NT2/D1 (cell line): ENCODE results near the gene RPL7A.

ENCODE experiments used
- DNase-seq: peaks from one replicate; pipeline ENCODE4 v3.0.0-alpha.2; 2011; ENCODE audit warnings: low read depth, low spot score
- H3K27me3 ChIP-seq: 2 replicates; pipeline ENCODE4 v1.6.0; 2011; ENCODE audit warnings: mild to moderate bottlenecking; ENCODE audit not compliant: insufficient read length, insufficient read depth
- H3K36me3 ChIP-seq: 2 replicates; pipeline ENCODE4 v1.6.1; 2011; ENCODE audit warnings: mild to moderate bottlenecking, low read length, mixed read lengths; ENCODE audit not compliant: insufficient read depth, insufficient read length
- H3K4me1 ChIP-seq: 2 replicates; pipeline ENCODE4 v1.5.1; 2011; ENCODE audit not compliant: insufficient read depth, insufficient read length
- H3K4me3 ChIP-seq: 2 replicates; pipeline ENCODE4 v1.5.1; 2011; ENCODE audit warnings: low read depth; ENCODE audit not compliant: insufficient read length
- H3K9ac ChIP-seq: 2 replicates; pipeline ENCODE4 v1.6.0; 2011; ENCODE audit warnings: low read depth; ENCODE audit not compliant: insufficient read length
- H3K9me3 ChIP-seq: 2 replicates; pipeline ENCODE4 v1.5.1; 2011; ENCODE audit warnings: mild to moderate bottlenecking, low read length; ENCODE audit not compliant: insufficient read depth
- SUZ12 ChIP-seq: IDR thresholded peaks from 2 replicates; pipeline ENCODE4 v1.6.1; 2011; ENCODE audit not compliant: insufficient read length, insufficient read depth; ENCODE audit errors: extremely low read depth
- YY1 ChIP-seq: IDR thresholded peaks from 2 replicates; pipeline ENCODE4 v1.6.1; 2011; ENCODE audit not compliant: insufficient read length, insufficient read depth
- ZNF274 ChIP-seq: IDR thresholded peaks from 2 replicates; pipeline ENCODE4 v1.6.1; 2011; ENCODE audit warnings: mild to moderate bottlenecking, low read depth, low read length

Gene RPL7A

GRCh38 chr9:133344071-133344470, 3.9 kb upstream of the RPL7A start:
- peaks cover 24% of the 10 kb centered on the region for H3K4me1 ChIP-seq
- H3K9me3 ChIP-seq = no peaks in the 10 kb centered on the region
- no peak overlapping the region for H3K4me3 ChIP-seq
- no peaks in the 10 kb centered on the region for H3K27me3 ChIP-seq
- H3K36me3 ChIP-seq = peaks cover 86% of the 10 kb centered on the region
- no peak for TF ChIP-seq SUZ12
- no peak for TF ChIP-seq ZNF274
- TF ChIP-seq YY1 = no peak
- H3K9ac ChIP-seq = no peak overlapping the region
- no peak for DNase-seq

DNA sequence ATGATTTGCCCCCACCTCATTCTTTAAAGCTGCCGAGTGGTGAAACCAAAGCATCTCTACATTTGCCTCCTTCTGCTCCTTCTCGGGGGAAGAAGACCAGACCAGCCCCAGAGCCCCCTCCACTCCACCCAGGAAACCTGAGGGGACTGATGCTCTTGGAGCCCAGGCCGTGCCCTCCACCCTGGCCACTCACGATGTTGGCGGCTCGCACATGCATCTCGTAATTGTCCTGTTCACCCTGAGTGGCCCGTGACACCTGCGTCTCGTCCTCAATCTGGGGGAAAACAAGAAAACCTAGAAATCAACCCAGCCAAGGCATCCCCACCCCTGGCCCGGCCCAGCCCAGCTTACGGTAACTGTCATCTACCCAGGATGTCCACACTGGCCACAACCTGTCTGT, 3.0 kb upstream of the RPL7A start:
- Histone ChIP-seq H3K9me3 (no peaks in the 10 kb centered on the region), H3K4me3 (no peak overlapping the region), H3K9ac (no peak overlapping the region), H3K4me1 (peaks cover 25% of the 10 kb centered on the region), H3K36me3 (peaks cover 86% of the 10 kb centered on the region), H3K27me3 (no peaks in the 10 kb centered on the region)
- no peak for DNase-seq
- no peak for TF ChIP-seq SUZ12
- TF ChIP-seq YY1 = no peak
- no peak for TF ChIP-seq ZNF274

DNA sequence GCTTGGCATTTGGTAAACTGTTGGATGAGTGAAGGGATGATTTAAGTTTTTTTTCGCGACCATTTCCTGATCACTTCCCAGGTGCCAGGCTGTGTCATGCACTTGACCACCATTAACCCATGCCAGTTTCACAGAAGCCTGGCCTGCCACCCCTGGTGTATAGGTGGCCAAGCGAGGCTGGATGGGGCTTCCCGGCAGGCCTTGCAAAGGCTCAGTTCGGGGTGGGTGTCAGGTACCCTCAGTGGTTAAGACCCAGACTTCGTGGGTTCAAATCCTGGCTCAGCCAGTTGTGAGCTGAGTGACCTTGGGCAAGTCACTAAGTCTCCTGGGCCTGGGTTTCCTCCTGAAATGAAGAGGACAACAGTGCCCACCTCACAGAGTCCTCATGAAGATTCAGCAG, 2.4 kb upstream of the RPL7A start:
- Histone ChIP-seq H3K4me1 (peaks cover 30% of the 10 kb centered on the region), H3K36me3 (peaks cover 86% of the 10 kb centered on the region), H3K9me3 (no peaks in the 10 kb centered on the region), H3K4me3 (no peak overlapping the region), H3K27me3 (no peaks in the 10 kb centered on the region), H3K9ac (peak overlapping the region; percentile 89)
- no peak for TF ChIP-seq ZNF274
- no peak for TF ChIP-seq SUZ12
- TF ChIP-seq YY1 = no peak
- no peak for DNase-seq

DNA sequence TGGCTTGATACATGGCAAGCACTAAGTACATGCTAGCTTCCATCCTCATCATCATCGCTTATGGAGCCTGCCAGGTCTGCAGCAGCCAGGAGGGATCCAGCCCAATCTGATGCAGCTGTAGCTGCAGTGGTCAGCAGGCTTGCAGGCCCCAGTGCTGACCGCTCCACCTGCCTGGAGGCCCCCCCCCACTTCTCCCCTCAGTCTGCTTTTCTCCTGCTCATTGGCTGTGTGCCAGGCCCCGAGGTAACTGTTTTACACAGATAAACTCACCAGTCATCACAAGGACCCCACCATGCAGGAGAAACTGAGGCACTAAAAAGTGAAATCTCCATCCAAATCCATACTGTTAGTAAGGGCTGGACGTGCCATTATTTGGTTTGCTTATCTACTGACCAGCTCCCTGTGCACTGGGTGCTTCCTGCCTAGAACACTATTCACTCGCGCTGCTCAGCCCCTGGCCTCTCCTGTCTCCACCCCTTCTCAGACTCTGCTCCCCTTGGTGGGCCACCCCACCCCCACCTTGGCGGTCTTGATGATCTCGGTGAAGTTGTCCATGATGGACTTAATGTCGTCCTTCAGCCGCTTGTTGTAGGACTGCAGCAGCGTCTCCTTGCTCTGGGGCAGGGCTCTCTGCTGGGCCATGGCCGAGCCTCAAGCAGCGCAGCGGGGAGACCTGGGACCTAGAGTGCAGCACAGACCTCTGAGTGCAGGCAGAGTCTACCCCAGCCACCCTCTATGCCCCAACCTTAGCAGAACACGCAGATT, 1.8 kb upstream of the RPL7A start:
- H3K9ac ChIP-seq = peak overlapping the region; percentile 89
- peak overlapping the region; percentile 99 for H3K4me3 ChIP-seq
- H3K27me3 ChIP-seq = no peaks in the 10 kb centered on the region
- peaks cover 86% of the 10 kb centered on the region for H3K36me3 ChIP-seq
- no peak for DNase-seq
- H3K4me1 ChIP-seq = peaks cover 30% of the 10 kb centered on the region
- H3K9me3 ChIP-seq = no peaks in the 10 kb centered on the region
- TF ChIP-seq ZNF274 (no peak), SUZ12 (no peak), YY1 (no peak)

DNA sequence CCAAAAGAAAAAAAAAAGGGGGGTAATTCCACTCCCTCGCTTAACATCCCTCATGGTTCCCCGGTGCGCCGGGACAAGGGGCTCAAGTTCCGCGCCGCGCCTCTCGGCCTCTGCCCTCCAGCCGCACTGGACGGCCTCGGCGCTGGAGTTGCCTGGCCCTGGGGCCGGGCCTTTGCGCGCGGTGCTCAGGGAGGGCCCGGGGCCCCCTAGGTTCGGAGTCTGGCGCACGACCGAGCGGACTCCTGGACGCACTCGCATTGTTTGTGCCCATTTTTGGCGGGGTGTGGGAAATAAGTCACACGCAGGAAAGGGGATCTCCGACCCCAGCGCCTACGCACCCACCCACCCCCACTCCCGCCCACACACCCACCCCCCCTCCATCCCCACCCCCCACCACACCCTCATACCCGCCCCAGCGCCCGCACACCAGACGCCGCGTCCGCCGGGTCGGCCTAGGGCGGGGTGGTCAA, 468 bp upstream of the RPL7A start:
- no peak for DNase-seq
- Histone ChIP-seq H3K9me3 (no peaks in the 10 kb centered on the region), H3K27me3 (no peaks in the 10 kb centered on the region), H3K4me1 (peaks cover 25% of the 10 kb centered on the region), H3K4me3 (peak overlapping the region; percentile 99), H3K36me3 (peaks cover 86% of the 10 kb centered on the region), H3K9ac (peak overlapping the region; percentile 99)
- no peak for TF ChIP-seq SUZ12
- TF ChIP-seq YY1 = no peak
- no peak for TF ChIP-seq ZNF274

- Histone ChIP-seq H3K9ac (peak overlapping the region; percentile 99), H3K9me3 (no peaks in the 10 kb centered on the region), H3K27me3 (no peaks in the 10 kb centered on the region), H3K4me3 (peak overlapping the region; percentile 99), H3K36me3 (peaks cover 86% of the 10 kb centered on the region), H3K4me1 (peaks cover 16% of the 10 kb centered on the region)
- no peak for TF ChIP-seq SUZ12
- no peak for DNase-seq
These were observed 928 bp downstream of the RPL7A start for GRCh38 chr9:133348718-133349573.

DNA sequence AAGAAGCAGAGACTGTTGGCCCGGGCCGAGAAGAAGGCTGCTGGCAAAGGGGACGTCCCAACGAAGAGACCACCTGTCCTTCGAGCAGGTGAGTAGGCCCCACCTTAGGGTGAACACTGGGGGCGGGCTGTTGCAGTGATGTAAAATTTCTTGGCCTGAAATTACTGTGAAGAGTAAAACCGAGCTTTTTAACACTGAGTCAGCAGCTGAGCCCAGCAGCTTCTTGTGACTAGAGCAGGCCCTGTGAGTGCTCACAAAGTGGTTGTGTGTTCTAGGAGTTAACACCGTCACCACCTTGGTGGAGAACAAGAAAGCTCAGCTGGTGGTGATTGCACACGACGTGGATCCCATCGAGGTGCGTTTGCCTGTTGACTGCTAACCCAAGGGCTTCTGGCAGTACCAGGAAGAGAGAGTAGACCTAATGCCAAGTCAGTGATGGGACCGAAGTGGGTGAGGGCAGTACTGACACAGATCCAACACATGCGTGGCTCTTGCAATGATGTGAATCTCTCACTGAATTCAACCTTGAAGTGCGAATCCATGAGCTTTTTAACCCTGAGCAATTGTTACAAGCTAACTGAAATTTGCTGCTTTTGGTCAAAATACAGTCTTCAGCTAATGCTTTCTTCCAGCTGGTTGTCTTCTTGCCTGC, 2.1 kb downstream of the RPL7A start:
- Histone ChIP-seq H3K4me3 (peak overlapping the region; percentile 99), H3K4me1 (peaks cover 19% of the 10 kb centered on the region), H3K9me3 (no peaks in the 10 kb centered on the region), H3K9ac (peak overlapping the region; percentile 70), H3K36me3 (peaks cover 86% of the 10 kb centered on the region), H3K27me3 (no peaks in the 10 kb centered on the region)
- DNase-seq = no peak
- TF ChIP-seq ZNF274 = no peak
- TF ChIP-seq SUZ12 = no peak
- no peak for TF ChIP-seq YY1
